ENCODE data around the gene HS6ST1. TPM values are rescaled to one million over a fixed set of nuclear protein-coding genes. Genes with fewer than 3 reads are reported as not detected.
"Not testable (repeated sequence)": the region's sequence is repeated elsewhere in the genome, so short reads cannot be mapped to it uniquely, and the experiment has no call there.

The HS6ST1 gene
- total RNA-seq, 1 donor from 2014 or later = 25.2 TPM

GRCh38 chr2:128280901-128281321 is 37.8 kb downstream of the HS6ST1 start:
- no peak for DNase-seq

- no peak for DNase-seq
Measured at GRCh38 chr2:128280158-128280871, 38.4 kb downstream of the HS6ST1 start.

DNA sequence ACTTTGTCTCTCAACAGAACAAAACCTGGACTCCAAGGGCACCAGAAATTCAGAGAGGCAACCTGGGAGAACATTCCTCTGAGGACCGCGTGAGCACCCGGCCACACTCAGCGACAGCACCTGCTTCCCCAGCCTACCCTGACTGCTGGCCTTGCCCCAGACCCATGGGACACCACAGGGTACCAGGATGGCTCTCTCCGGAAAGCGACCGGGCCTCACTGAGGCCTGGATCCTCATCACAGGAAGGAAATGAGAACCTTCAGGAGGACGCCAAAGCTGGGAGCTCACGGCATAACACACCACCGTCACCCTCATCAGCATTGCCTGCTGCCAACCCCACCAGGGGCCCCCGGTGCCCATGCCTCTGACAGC is 38.9 kb downstream of the HS6ST1 start:
- DNase-seq = no peak

- no peak for DNase-seq
Measured at GRCh38 chr2:128279009-128279408, 39.7 kb downstream of the HS6ST1 start.

GRCh38 chr2:128277961-128278681 is 40.5 kb downstream of the HS6ST1 start:
- DNase-seq = no peak

- DNase-seq = no peak
Measured at GRCh38 chr2:128276878-128277675, 41.6 kb downstream of the HS6ST1 start.

GRCh38 chr2:128275498-128276045 is 43.1 kb downstream of the HS6ST1 start:
- DNase-seq = no peak

GRCh38 chr2:128274218-128274617 is 44.5 kb downstream of the HS6ST1 start:
- no peak for DNase-seq

DNA sequence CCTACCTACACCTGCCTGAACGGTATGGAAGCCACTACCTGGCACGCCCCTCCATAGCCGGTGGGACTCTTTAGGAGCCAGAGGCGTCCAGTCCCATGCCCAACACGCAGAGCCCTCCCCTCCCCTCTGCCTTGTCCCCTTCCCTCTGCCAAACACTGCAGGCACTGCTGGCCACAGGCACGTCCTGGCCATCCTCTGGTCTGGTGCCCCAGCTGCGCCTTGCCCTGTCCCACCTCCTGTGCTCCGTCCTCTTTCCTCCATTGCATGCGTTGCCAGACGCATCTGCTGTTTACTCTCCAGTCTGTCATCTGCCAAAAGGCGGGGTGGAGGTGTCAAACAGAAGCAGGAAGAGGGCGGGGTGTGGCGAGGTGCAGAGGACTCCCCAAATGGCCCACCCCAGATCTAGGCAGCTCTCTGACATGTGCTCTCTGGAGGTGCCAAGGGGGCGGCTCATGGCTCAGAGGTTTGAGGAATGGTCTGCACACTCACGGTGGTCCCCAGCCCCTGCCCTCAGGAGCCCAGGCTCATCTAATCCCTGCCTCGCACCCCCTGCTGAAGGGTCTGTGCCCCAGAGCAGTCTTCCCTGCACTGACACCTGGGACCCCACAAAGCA is 45.1 kb downstream of the HS6ST1 start:
- no peak for DNase-seq

- DNase-seq = no peak
Measured at GRCh38 chr2:128272601-128273468, 45.8 kb downstream of the HS6ST1 start.

GRCh38 chr2:128271911-128272600 is 46.6 kb downstream of the HS6ST1 start:
- no peak for DNase-seq

DNA sequence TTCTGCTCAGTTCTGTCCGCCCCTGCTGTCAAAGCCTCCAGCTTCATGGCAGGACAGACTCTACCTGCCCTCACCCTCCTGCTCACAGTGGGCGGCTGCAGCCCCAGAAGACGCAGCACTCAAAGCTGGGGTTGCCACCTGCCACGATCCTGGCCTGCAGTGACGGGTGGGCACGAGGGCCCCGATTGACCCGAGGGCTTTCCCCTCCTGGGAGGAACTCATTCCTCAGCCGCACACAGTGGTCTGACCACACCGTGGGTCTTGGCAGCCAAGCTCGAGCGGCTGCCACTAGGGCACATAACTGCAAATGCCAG is 47.1 kb downstream of the HS6ST1 start:
- DNase-seq = no peak

GRCh38 chr2:128270672-128271596 is 47.7 kb downstream of the HS6ST1 start:
- DNase-seq = no peak

- no peak for DNase-seq
Measured at GRCh38 chr2:128269990-128270671, 48.5 kb downstream of the HS6ST1 start.

- no peak for DNase-seq
Measured at GRCh38 chr2:128269063-128269989, 49.3 kb downstream of the HS6ST1 start.

- DNase-seq = not testable (repeated sequence)
Measured at GRCh38 chr2:128268611-128269010, 50.1 kb downstream of the HS6ST1 start.

DNA sequence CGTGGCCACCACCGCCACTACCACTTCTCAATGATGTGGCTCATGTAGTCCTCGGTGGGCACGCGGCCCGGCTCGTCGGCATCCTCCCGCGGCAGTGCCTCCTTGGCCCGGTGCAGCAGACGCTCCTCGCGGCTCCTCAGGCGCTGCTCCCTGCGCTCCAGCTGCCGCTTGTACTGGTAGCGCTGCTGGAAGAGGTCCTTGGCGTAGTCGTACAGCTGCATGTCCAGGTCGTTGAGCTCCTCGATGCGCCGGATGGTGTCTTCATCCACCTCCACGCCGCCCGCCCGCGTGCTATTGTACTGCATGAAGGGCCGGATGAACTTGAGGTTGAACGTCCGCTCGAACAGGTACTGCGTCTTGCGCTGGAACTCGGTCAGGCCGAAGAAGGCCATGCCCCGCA is 50.5 kb downstream of the HS6ST1 start:
- DNase-seq = not testable (repeated sequence)

- DNase-seq = not testable (repeated sequence)
Measured at GRCh38 chr2:128267649-128268048, 51.0 kb downstream of the HS6ST1 start.

Data from skin of body (tissue), 2 donors.